GM19025 (cell line): ENCODE data around the gene RABGAP1L.

Experiments
- ATAC-seq: cut with Tn5 transposase; IDR thresholded peaks from one replicate; pipeline ENCODE4 v1.9.1; 2021; ENCODE audit warnings: mild to moderate bottlenecking, low read depth, moderate library complexity; ENCODE audit not compliant: unreplicated experiment

Gene RABGAP1L

GRCh38 chr1:174734270-174734669 lies 575.0 kb downstream of the RABGAP1L start:
- ATAC-seq: no peak

GRCh38 chr1:174736831-174737230 lies 577.5 kb downstream of the RABGAP1L start:
- ATAC-seq: no peak

GRCh38 chr1:174740249-174740968 lies 581.1 kb downstream of the RABGAP1L start:
- no peak for ATAC-seq

- ATAC-seq: no peak
Measured at GRCh38 chr1:174742805-174743653, 583.7 kb downstream of the RABGAP1L start.

- ATAC-seq: no peak
Measured at GRCh38 chr1:174743654-174744561, 584.6 kb downstream of the RABGAP1L start.

GRCh38 chr1:174744886-174745285 lies 585.6 kb downstream of the RABGAP1L start:
- no peak for ATAC-seq

GRCh38 chr1:174746024-174746808 lies 586.9 kb downstream of the RABGAP1L start:
- ATAC-seq: no peak

- ATAC-seq: no peak
Measured at GRCh38 chr1:174747613-174748012, 588.3 kb downstream of the RABGAP1L start.

- no peak for ATAC-seq
Measured at GRCh38 chr1:174748586-174748985, 589.3 kb downstream of the RABGAP1L start.

GRCh38 chr1:174753131-174753530 lies 593.8 kb downstream of the RABGAP1L start:
- ATAC-seq: no peak

- no peak for ATAC-seq
Measured at GRCh38 chr1:174761335-174761734, 602.0 kb downstream of the RABGAP1L start.

GRCh38 chr1:174761901-174762585 lies 602.7 kb downstream of the RABGAP1L start:
- ATAC-seq: no peak

GRCh38 chr1:174764191-174764590 lies 604.9 kb downstream of the RABGAP1L start:
- no peak for ATAC-seq

- ATAC-seq: no peak
Measured at GRCh38 chr1:174766727-174767126, 607.4 kb downstream of the RABGAP1L start.

GRCh38 chr1:174768516-174768915 lies 609.2 kb downstream of the RABGAP1L start:
- ATAC-seq: no peak

GRCh38 chr1:174768949-174769348 lies 609.6 kb downstream of the RABGAP1L start:
- ATAC-seq: no peak

- ATAC-seq: no peak
Measured at GRCh38 chr1:174769961-174770549, 610.7 kb downstream of the RABGAP1L start.

- no peak for ATAC-seq
Measured at GRCh38 chr1:174775621-174776020, 616.3 kb downstream of the RABGAP1L start.

GRCh38 chr1:174777262-174777661 lies 617.9 kb downstream of the RABGAP1L start:
- no peak for ATAC-seq
